HT1080 (cell line): Measurements from ENCODE around the gene ISOC2. TPM values are rescaled to one million over a fixed set of nuclear protein-coding genes. Genes with fewer than 3 reads are reported as not detected.
"Not testable (repeated sequence)": the region's sequence is repeated elsewhere in the genome, so short reads cannot be mapped to it uniquely, and the experiment has no call there.

ENCODE experiments used
- DNase-seq: peaks from one replicate; pipeline ENCODE4 v3.0.0-alpha.2; 2015; ENCODE audit warnings: low read depth
- total RNA-seq: library from RNA; depleted of rRNA; stranded (reverse); fragments of >200 nt; shearing (Covaris generic); gene quantifications from 2 replicates; pipeline ENCODE4 v1.2.3, GENCODE V29; 2014; rRNA removed

Gene ISOC2
- total RNA-seq, 1 experiment from 2014 or later, result 89.8 TPM

DNA sequence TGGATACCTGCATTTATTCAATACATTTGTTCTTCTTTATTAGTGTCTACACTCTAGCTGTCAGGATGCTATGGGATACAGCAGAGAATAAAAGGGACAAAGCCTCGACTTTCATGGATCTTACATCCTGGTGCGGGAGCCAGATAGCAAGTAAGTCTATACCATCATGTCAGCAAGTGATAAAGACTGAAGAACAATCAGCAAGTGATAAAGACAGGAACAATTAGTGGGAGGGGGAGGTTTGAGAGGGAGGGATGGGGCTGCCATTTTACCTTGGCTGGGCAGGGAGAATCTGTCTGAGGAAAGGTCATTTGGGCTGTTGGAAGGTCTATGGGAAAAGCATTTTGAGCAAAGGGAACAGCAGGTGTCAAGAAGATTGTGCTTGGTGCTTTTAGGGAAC is 51.3 kb downstream of the ISOC2 start:
- DNase-seq, result no peak

GRCh38 chr19:55409179-55409578 is 52.3 kb downstream of the ISOC2 start:
- DNase-seq, result not testable (repeated sequence)

- DNase-seq, result no peak
Measured at GRCh38 chr19:55408533-55408872, 52.9 kb downstream of the ISOC2 start.

DNA sequence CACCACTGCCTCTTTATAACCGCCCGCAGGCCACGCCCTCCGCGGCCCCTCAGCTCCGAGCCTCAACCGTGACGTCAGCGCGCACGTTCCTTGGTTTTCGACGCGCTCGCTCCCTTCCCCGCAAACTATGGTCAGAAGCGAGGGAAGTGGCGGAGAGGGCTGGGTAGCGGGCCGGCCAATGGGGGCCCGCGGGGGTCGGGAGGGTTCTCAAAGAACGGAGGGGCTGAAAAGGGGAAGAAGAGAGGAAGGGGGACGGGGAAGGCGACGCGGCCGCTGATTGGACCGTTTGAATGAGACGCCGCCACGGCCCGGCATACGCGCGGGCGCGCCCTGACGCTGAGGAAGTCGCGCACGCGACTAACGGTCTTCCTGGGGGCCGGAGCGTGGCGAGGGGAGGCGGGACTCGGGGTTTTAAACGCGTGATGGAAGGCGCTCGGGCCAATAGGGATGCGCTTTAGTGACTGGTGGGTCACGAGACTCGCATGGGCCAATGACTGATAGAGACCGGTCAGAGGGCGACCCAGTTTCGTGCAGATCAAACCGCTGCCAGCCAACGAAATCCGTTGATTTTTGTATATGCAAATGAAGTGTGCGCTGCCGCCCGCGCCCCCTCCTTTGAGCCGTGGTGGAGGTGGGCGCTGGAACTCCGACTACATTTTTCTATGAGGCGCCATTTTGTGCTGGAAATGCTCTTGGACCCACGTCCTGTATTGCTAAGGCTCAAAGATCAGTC is 53.5 kb downstream of the ISOC2 start:
- DNase-seq, result peak; percentile 99

DNA sequence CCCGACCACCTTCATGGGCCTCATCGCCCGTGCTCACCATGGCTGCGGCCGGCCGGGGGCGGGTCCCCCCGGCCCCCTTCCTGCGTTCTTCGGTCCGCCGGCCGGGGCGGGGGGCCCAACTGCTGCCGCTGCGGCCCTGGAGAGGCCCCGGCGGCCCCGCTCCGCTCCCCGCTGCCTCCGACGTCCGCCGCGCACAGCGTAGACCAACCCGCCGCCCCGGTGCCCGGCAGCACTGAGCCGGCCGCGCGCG is 54.0 kb downstream of the ISOC2 start, which contains the start of gene UBE2S:
Gene UBE2S (minus strand): TSS at position 239 of the 250 bp plus-strand sequence. CDS start 199 bp downstream, at position 40.
- DNase-seq, result not testable (repeated sequence)

DNA sequence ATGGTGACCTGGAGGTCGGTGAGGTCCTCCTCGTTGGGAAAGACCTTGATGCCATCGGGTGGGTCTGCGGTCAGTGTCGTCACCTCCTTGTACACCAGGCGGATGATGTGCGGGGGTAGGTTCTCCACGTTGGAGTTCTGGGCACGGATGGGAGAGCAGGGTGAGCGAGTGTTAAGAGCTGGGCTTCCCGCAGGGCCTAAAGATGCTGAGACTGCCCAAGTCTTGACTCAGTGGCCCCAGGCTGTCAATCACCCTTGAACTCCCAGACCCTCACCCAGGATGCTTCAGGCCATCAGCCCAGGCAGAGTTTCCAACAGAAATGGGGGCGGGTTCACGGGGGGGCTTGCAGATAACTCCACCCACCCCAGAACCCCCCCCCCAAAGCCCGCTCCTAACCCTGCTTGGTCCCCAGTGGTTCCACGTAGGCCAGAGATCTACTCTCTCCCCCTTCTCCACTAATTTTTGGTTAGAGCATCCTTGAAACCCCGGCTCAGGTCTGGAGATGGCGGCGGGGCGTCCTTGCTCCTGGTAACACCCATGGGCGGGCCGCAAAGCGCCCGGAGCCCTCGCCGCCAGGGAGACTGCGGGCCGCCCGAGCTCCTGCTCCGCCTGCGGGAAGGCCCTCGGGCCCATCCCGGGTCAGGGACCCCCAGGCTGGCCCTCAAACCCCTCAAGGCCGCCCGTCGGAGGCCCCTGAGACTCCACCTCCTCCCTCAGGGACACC is 54.5 kb downstream of the ISOC2 start:
- DNase-seq, result no peak

GRCh38 chr19:55406091-55406825 is 55.2 kb downstream of the ISOC2 start:
- no peak for DNase-seq

DNA sequence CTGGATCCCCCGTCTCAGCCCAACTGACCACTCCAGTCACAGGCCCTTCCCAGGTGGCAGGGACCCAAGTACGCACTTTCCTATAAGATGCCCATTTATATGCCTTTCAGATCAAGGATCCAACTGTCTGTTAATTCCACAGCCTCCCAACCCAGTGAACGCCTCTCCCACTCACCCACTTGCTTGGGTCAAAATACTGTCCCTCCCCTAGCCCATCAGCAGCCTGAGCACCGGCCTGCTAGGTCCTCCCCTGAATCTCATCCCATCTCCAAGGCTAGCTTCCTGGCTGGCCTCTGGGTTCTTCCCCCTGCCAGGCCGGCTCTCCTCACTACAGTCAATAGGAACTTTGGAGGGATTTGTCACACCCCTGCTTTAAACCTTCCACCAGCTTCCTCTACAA is 55.8 kb downstream of the ISOC2 start:
- DNase-seq, result no peak

Other genes starting within 250 kb of the ISOC2 start
- 1.7 and 1.8 TPM in 2 replicates for gene TMEM86B, start 232.9 kb downstream of the ISOC2 start, total RNA-seq
- 64.6 and 82.5 TPM in 2 replicates for gene PPP6R1, start 202.6 kb downstream of the ISOC2 start, total RNA-seq
- 77.4 and 77.8 TPM in 2 replicates for gene HSPBP1, start 181.5 kb downstream of the ISOC2 start, total RNA-seq
- gene BRSK1, start 177.6 kb downstream of the ISOC2 start, total RNA-seq, result 1.7 and 7.6 TPM in 2 replicates
- gene TMEM150B, start 136.3 kb downstream of the ISOC2 start, total RNA-seq, result not detected in 2 replicates
- 2.4 and 5.8 TPM in 2 replicates for gene KMT5C, start 121.8 kb downstream of the ISOC2 start, total RNA-seq
- gene COX6B2, start 106.9 kb downstream of the ISOC2 start, total RNA-seq, result not detected in 2 replicates
- gene GARIN5B, start 98.4 kb downstream of the ISOC2 start, total RNA-seq, result not detected in 2 replicates
- 52.7 and 56.0 TPM in 2 replicates for gene IL11, start 91.2 kb downstream of the ISOC2 start, total RNA-seq
- gene TMEM190, start 84.8 kb downstream of the ISOC2 start, total RNA-seq, result not detected in 2 replicates
- gene TMEM238, start 77.3 kb downstream of the ISOC2 start, total RNA-seq, result 1.1 and 1.3 TPM in 2 replicates
- 733 and 1,703 TPM in 2 replicates for gene RPL28, start 75.7 kb downstream of the ISOC2 start, total RNA-seq
- gene UBE2S, start 53.9 kb downstream of the ISOC2 start, total RNA-seq, result 646 and 1,047 TPM in 2 replicates
- gene SHISA7, start 18.3 kb downstream of the ISOC2 start, total RNA-seq, result not detected in 2 replicates
- gene C19orf85, start 3.1 kb upstream of the ISOC2 start, total RNA-seq, result 0.10 TPM in 1 of 2 replicates, not detected in the other
- 2.4 and 4.6 TPM in 2 replicates for gene ZNF628, start 15.0 kb upstream of the ISOC2 start, total RNA-seq
- gene NAT14, start 23.5 kb upstream of the ISOC2 start, total RNA-seq, result 27.4 and 31.7 TPM in 2 replicates
- 0.05 and 0.07 TPM in 2 replicates for gene SSC5D, start 26.8 kb upstream of the ISOC2 start, total RNA-seq
- not detected in 2 replicates for gene SBK2, start 75.5 kb upstream of the ISOC2 start, total RNA-seq
- not detected in 2 replicates for gene SBK3, start 83.9 kb upstream of the ISOC2 start, total RNA-seq
- gene ZNF579, start 119.2 kb upstream of the ISOC2 start, total RNA-seq, result 8.2 and 8.3 TPM in 2 replicates
- 6.0 and 10.0 TPM in 2 replicates for gene FIZ1, start 137.9 kb upstream of the ISOC2 start, total RNA-seq
- 18.8 and 26.2 TPM in 2 replicates for gene ZNF524, start 138.6 kb upstream of the ISOC2 start, total RNA-seq
- 2.2 and 3.8 TPM in 2 replicates for gene ZNF865, start 144.0 kb upstream of the ISOC2 start, total RNA-seq
- 4.1 and 6.1 TPM in 2 replicates for gene ZNF784, start 162.9 kb upstream of the ISOC2 start, total RNA-seq
- gene ZNF580, start 179.4 kb upstream of the ISOC2 start, total RNA-seq, result 16.5 and 55.3 TPM in 2 replicates
- gene ZNF581, start 182.0 kb upstream of the ISOC2 start, total RNA-seq, result 23.7 and 29.5 TPM in 2 replicates
- 14.0 and 17.6 TPM in 2 replicates for gene CCDC106, start 186.6 kb upstream of the ISOC2 start, total RNA-seq
- 334 and 352 TPM in 2 replicates for gene U2AF2, start 193.4 kb upstream of the ISOC2 start, total RNA-seq
- 97.4 and 122 TPM in 2 replicates for gene EPN1, start 213.6 kb upstream of the ISOC2 start, total RNA-seq